Measurements from ENCODE around the gene ZC3H7A.
"Not testable (repeated sequence)": the region's sequence is repeated elsewhere in the genome, so short reads cannot be mapped to it uniquely, and the experiment has no call there.

ZC3H7A gene

GRCh38 chr16:11819798-11820197 is 22.7 kb upstream of the ZC3H7A start:
- Histone ChIP-seq H3K4me2 (ENCODE audit: low read length) (no peak overlapping the region), H2AFZ (ENCODE audit: low read length) (no peak overlapping the region), H3K36me3 (ENCODE audit: insufficient read depth, low read length) (no peaks in the 10 kb centered on the region; the same call in 1 of the 2 replicates), H3K79me2 (ENCODE audit: insufficient read depth, low read length) (no peaks in the 10 kb centered on the region), H3K27me3 (ENCODE audit: insufficient read depth, low read length) (no peaks in the 10 kb centered on the region), H3F3A (ENCODE audit: insufficient read depth, low read length) (no peaks in the 10 kb centered on the region), H3K9ac (ENCODE audit: low read length) (no peak overlapping the region), H3K9me3 (ENCODE audit: low read length) (no peaks in the 10 kb centered on the region), H3K9me2 (ENCODE audit: low read depth, low read length) (no peaks in the 10 kb centered on the region), H3K27ac (ENCODE audit: low read depth, low read length, poor library complexity, severe bottlenecking) (no peak overlapping the region), H3K4me1 (ENCODE audit: insufficient read depth, low read length, severe bottlenecking) (no peaks in the 10 kb centered on the region), H3K4me3 (ENCODE audit: low read depth, low read length, poor library complexity, severe bottlenecking) (no peak overlapping the region), H4K20me1 (ENCODE audit: insufficient read depth, low read length) (no peaks in the 10 kb centered on the region)
- TF ChIP-seq CTCF (IDR thresholded peaks at IDR 0.05; ENCODE audit: low read length) (no peak), EZH2 (IDR thresholded peaks at IDR 0.05; ENCODE audit: borderline replicate concordance, low read length) (no peak)

- H3K27me3 ChIP-seq (ENCODE audit: insufficient read depth, low read length); H3K9me2 ChIP-seq (ENCODE audit: low read depth, low read length); H3F3A ChIP-seq (ENCODE audit: insufficient read depth, low read length); H2AFZ ChIP-seq (ENCODE audit: low read length); H3K79me2 ChIP-seq (ENCODE audit: insufficient read depth, low read length); H3K27ac ChIP-seq (ENCODE audit: low read depth, low read length, poor library complexity, severe bottlenecking); H3K9ac ChIP-seq (ENCODE audit: low read length); H4K20me1 ChIP-seq (ENCODE audit: insufficient read depth, low read length); H3K4me1 ChIP-seq (ENCODE audit: insufficient read depth, low read length, severe bottlenecking); H3K4me2 ChIP-seq (ENCODE audit: low read length); H3K36me3 ChIP-seq (ENCODE audit: insufficient read depth, low read length); H3K9me3 ChIP-seq (ENCODE audit: low read length); H3K4me3 ChIP-seq (ENCODE audit: low read depth, low read length, poor library complexity, severe bottlenecking): not testable (repeated sequence)
These were observed 21.9 kb upstream of the ZC3H7A start for GRCh38 chr16:11818970-11819369.

GRCh38 chr16:11816123-11816522 is 19.1 kb upstream of the ZC3H7A start:
- TF ChIP-seq CTCF (IDR thresholded peaks at IDR 0.05; ENCODE audit: low read length) (no peak), EZH2 (IDR thresholded peaks at IDR 0.05; ENCODE audit: borderline replicate concordance, low read length) (no peak)

GRCh38 chr16:11814800-11815199 is 17.7 kb upstream of the ZC3H7A start:
- H3K79me2 ChIP-seq (ENCODE audit: insufficient read depth, low read length); H2AFZ ChIP-seq (ENCODE audit: low read length); H3K27ac ChIP-seq (ENCODE audit: low read depth, low read length, poor library complexity, severe bottlenecking); H3K9me3 ChIP-seq (ENCODE audit: low read length); H4K20me1 ChIP-seq (ENCODE audit: insufficient read depth, low read length); H3K9ac ChIP-seq (ENCODE audit: low read length); H3F3A ChIP-seq (ENCODE audit: insufficient read depth, low read length); H3K4me3 ChIP-seq (ENCODE audit: low read depth, low read length, poor library complexity, severe bottlenecking); H3K9me2 ChIP-seq (ENCODE audit: low read depth, low read length); H3K4me2 ChIP-seq (ENCODE audit: low read length); H3K36me3 ChIP-seq (ENCODE audit: insufficient read depth, low read length); H3K27me3 ChIP-seq (ENCODE audit: insufficient read depth, low read length): not testable (repeated sequence)
- H3K4me1 ChIP-seq (ENCODE audit: insufficient read depth, low read length, severe bottlenecking) = peaks cover 13% of the 10 kb centered on the region

More at GRCh38 chr16:11816123-11816522, 19.1 kb upstream of the ZC3H7A start:
- H3K27me3 ChIP-seq (ENCODE audit: insufficient read depth, low read length) = no peaks in the 10 kb centered on the region
- no peak overlapping the region for H3K9ac ChIP-seq (ENCODE audit: low read length)
- no peak overlapping the region for H3K27ac ChIP-seq (ENCODE audit: low read depth, low read length, poor library complexity, severe bottlenecking)
- H3K9me3 ChIP-seq (ENCODE audit: low read length) = no peaks in the 10 kb centered on the region
- H3K9me2 ChIP-seq (ENCODE audit: low read depth, low read length) = no peaks in the 10 kb centered on the region
- H4K20me1 ChIP-seq (ENCODE audit: insufficient read depth, low read length) = no peaks in the 10 kb centered on the region
- H3K4me2 ChIP-seq (ENCODE audit: low read length) = no peak overlapping the region
- H3K36me3 ChIP-seq (ENCODE audit: insufficient read depth, low read length) = no peaks in the 10 kb centered on the region; the same call in 1 of the 2 replicates
- peaks cover 7% of the 10 kb centered on the region for H3K4me1 ChIP-seq (ENCODE audit: insufficient read depth, low read length, severe bottlenecking)
- H3K4me3 ChIP-seq (ENCODE audit: low read depth, low read length, poor library complexity, severe bottlenecking) = no peak overlapping the region
- H2AFZ ChIP-seq (ENCODE audit: low read length) = no peak overlapping the region
- no peaks in the 10 kb centered on the region for H3K79me2 ChIP-seq (ENCODE audit: insufficient read depth, low read length)
- H3F3A ChIP-seq (ENCODE audit: insufficient read depth, low read length) = no peaks in the 10 kb centered on the region

Measured in OCI-LY1 (cell line).